G401.6 (cell line): ENCODE data around the gene PTRH1.

Experiments used
- FAIRE-seq: peaks from 2 replicates; lab custom pipeline; 2012; peaks lifted over from hg19 to GRCh38; lab: Jason Lieb, UNC

PTRH1 gene

DNA sequence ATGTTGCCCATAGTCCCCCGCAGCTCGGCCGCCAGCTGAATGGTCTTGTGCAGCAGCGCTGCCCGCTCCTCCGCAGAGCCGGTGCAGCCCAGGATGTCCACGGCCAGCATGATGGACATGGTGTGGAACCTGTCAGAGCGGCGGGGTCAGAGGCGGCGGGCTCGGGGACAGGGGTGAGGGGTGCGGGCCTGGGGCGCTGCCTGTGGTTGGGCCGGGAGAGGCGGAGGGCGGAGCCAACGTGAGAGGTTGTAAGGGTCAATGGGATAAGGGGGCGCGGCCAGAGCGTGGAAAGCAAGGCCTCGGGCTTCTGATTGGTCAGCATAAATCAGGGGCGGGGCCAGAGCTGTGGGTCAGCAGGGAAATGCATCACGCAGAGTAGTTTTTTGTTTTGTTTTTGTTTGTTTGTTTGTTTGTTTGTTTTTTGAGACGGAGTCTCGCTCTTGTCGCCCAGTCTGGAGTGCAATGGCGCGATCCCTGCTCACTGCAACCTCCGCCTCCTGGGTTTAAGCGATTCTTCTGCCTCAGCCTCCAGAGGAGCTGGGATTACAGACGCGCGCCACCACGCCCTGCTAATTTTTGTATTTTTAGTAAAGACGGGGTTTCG is 26.5 kb upstream of the PTRH1 start:
- FAIRE-seq = no peak

DNA sequence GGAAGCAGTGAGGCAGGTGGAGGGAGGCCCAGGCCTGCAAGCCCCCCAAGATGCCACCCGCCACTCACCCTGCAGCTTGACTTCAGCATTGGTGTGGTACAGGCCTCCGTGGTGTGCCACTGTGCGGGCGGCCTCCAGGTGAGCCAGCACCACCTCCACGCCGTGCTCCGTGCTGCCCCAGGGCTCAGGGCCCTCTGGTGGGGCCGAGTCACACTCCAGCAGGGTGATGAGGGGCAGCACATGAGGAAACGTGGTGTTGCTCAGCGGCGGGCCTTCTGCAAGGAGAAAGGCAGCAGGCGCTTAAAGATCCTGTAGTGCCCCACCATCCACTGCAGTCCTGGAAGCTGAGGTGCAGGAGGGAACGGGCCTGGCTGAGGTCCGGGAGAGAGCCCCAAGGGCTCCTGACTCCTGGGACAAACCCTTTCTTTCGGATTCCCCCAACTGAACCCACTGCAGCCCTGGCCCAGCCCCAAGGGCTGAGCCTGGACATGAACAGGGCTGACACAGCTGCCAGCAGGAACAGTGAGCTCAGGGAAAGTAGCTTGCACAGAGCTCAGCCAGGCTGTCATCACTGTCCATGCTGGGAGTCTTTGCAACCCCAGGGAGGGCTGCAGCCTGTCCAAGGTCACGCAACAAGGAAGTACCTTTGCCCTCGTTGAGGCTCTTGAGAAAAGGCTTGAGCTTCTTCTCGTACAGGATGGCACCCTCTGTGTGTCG is 24.3 kb upstream of the PTRH1 start:
- FAIRE-seq = no peak

DNA sequence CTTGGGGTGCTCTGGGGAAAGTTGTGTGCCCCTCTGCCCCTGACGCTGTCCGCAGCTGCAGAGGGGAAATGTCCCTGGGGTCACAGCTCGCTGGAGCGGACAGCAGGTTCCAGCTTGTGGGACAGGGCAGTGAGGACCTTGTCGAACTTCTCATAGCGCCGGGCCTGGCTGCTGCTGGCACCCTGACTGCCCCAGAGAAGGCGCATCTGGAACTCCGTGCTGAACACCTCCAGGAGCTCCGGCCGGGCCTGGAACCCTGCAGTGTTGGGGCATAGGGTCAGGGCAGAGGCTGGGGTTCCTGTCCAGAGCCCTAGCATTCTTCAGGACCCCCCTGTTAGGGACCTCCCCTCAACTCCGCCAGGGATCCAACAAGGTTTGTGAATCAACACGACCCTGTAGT is 23.2 kb upstream of the PTRH1 start:
- no peak for FAIRE-seq

DNA sequence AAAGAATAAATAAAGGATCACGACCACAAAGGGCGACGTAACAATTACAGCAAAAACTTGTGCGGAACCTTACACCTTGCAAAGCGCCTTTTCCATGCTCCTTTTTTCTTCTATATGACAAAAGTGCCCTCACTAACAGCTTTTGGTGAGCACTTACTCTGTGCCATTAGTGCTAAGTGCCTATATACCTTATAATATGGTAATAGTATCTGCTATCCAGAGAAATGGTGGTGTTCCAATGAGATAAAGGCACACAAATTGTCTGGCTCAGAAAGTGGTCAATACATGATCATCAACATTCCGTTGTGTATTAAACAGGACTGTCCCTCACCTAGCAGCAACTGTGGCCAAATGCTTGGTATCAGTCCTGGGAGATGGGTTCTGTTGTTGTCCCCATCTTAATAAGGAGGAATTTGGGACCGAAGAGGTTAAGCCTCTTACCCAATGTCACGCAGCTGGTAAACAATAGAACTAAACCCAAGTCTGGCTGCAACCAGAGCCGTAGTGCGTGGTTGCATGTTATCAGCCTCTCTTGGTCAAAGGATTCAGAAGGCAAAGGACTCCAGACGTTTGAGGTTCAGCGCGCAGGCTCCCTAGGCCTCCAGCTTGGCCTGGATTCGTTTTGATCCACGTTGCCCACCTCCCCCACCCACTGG is 20.2 kb upstream of the PTRH1 start:
- FAIRE-seq = no peak

DNA sequence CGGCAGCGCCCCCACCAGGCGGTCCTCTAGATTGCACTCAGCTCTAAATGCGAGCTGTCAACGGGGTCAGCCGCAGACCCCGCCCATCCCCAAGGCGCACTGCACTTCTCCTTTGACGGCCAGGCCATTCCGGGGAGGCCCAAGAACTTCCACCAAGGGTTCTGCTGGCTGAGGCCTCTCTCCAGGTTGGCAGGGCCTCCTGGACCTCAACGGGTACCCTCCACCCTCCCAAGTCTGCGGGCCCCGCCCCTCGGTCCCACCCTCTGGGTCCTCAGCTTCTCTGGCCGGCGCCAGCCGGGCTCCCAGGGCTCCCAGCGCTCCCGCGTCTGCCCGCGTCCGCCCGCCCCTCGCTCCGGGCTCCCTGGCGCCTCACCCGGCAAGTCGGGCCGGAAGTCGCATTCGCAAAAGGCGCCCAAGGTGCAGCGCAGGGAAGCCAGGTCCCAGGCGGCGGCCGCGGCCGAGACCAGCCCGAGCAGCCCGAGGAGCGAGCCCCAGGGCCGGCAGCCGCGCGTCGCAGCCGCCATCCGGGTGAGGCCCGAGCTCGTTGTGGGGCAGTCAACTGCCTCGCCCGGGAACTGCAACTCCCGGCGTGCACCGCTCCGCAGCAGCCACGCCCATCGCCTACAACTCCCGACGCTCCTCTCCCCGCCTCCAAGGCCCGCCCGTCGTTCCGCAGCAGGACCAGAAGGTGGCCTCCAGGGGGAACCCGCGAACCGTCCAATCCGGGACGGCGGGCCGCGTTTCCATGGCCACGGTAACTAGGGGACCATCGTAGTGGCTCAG is 19.5 kb upstream of the PTRH1 start, which contains the start of gene TOR2A:
Gene TOR2A (minus strand): TSS at position 548 of the 783 bp plus-strand sequence. CDS start 24 bp downstream, at position 524.
- peak; percentile 90 for FAIRE-seq

DNA sequence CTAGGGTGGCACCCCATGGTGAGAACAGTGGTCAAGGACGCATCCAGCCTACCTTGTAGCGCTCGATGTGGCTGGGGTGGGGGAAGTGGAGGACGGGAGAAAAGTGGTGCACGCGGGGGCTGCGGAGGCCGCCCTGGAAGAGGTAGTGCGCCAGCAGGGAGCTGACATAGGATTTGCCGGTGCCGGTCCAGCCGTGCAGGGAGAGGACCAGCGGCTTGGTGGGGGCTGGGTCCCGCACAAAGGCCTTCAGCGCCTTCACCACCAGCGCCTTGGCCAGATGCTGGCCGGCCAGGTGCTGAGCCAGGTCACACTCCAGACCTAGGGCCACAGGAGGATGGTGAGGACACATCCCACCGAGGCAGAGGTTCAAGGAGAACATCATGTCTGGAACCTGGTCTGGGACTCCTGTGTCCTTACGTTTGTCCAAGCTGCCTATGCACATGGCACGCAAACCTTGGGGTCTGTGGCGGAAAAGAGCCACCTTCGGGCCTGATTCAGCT is 18.8 kb upstream of the PTRH1 start:
- no peak for FAIRE-seq

DNA sequence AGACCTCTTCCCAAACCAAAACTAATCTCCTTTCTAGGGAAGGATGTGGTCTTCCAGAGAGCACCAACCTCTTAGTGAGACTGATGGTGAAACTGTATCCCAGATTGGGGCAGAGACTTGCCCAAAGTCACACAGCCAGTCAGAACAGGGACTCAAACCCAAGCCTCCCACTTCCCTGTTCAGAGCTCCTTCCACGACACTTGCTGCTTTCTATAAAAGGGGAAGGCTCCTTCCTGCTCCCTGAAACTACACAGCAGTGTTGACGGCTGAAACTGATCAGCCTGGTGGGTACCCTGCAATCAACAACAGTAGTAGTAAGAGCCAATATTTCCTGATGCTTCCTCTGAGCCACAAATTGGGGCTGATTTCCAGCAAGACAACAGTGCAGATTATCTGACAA is 18.2 kb upstream of the PTRH1 start:
- FAIRE-seq = no peak

DNA sequence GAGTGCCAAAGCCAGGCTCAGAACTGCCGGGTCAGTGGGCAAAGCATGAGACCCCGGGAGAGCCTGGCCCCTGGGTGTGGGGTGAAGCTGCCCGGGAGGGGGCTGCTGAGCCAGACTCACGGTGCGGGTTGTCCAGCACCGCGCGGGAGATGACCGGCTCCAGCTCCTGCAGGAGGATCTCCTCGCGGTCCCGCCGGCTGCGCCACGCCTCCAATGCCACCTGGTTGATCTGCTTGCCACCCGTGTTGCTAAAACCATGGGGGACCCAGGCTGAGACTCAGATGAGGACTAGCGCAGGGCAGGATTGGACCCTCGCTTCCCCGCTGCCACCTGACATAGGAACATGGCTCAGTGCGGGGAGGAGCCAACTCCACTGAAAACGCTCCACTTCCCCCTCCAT is 17.0 kb upstream of the PTRH1 start:
- no peak for FAIRE-seq

DNA sequence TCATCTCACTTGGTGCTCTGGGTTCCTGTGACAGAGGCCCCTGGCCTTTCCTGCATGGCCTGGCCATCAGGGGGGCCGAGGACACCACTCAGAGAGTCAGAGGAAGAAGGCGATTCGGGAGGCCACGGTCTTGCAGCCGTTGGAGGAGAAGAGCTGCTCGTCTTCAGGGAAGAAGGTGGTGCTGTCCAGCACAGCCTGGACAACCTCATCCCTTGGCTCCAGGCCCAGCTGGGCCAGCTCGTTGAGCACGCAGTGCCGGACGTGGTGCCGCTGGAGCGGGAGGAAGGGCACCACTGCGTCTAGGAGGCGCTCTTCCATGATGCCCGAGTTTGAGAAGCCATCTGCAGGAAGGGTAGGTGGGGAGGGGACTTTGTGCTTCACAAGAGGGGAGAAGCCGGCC is 16.5 kb upstream of the PTRH1 start:
- FAIRE-seq = no peak

DNA sequence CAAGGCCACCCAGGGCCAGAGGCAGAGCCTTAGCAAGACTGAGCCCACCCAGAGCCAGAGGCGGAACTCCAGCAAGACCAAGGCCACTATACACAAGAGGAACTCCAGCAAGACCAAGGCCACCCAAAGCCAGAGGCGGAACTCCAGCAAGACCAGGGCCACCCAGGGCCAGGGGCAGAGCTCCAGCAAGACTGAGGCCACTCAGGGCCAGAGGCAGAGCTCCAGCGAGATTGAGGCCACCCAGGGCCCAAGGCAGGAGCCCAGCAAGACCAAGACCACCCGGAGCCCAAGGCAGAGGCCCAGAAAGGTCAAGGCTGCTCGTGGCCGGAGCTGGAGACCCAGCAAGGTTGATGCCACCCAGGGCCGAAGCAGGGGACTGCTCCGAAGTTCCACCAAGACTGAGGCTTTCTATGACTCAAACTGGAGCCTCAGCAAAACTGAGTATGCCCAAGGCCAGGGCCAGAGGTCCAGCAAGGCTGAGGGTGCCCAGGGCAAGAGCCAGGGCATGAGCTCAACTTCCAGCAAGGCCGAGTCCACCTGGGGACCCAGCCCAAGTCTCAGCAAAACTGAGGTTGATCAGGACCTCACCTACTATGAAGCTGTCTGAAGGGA is 15.4 kb upstream of the PTRH1 start:
- no peak for FAIRE-seq

DNA sequence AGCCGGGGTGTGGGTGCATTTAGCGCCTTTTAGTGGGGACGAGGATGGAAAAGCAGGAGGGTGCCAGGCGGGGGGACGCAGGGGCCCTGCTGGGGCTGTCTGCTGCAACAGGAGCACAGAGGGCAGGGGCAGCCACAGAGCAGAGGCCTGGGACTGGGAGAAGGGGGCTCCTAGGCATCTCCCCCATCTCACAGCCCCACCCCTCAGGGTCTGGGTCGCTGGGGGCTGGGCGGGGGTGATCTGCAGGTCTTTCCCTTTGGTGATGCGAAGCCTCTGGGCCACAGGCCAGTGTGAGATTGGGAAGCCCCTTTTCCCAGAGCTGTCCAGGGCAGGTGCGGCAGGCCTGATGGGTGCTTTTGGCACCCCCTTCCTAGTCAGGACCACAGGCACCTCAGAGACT is 14.8 kb upstream of the PTRH1 start:
- FAIRE-seq = no peak

DNA sequence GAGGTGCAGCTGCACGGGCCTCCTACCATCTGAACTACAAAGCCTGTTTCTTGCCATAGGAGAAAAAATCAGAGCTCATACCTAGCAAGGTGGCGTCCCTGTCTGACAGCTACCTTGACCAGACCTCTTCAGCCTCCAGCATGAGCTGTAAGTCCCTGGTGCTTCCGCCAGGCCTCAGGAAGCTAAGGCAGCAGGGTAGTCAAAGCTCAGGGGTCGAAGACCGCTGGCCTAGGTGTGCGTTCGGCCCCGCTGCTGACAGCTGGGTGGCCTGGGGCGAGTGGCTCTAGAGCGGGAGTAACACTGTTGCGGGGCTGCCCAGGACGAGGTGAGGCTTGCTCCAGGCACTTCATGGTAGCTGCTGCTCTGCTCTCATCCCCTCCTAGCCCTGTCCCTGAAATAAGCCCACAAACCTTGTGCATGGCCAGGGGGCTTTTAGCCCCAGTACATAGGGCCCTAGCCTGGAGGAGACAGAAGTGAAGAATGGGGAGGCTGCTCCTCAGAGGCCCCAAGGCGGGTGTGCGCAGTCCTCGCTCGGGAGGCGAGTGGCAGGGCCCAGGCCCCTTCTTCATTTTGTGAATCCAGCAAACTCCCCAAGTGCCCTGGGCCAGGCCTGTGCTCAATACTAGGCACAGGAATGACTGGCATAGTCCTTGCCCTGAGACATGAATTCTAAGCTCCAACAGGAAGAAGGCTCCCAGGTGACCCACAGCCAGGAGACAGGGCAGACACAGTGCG is 14.2 kb upstream of the PTRH1 start:
- FAIRE-seq = no peak

DNA sequence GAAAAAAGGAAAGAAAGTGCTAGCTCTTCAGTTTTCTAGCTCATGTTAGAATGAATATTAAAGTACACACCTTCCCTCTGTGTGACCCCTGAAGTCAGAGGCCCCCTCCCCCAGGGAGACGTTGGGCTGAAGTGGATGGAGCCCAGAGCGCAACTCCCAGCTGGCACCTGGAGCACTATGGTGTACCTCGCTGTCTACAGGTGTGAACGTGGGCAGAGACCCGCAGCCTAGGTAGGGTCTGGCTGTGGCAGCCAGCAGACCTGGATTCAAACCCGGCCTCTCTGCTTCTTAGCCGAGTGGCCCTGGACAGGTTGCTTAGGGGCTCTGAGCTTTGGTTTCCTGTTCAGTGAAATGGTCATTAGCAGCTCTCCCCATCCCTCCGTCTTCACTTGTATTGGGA is 13.3 kb upstream of the PTRH1 start:
- FAIRE-seq = no peak

DNA sequence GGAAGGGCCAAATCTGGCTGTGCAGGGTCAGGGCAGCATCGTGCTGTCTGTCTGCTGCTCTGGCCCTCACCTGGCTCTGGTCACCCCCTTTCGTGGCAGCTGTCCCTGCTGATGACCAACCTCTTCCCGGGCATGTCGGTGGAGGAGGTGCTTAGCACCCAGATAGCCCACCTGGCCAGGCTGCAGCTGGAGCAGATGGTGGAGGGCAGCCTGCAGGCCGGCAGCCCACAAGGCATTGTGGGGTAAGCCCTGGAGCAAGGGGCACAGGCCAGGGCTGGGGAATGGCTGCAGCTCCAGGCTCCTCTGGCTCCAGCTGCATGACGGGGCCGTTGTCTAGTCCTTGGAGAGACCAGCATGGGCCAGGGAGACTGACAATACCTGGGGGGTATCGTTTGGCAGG is 11.4 kb upstream of the PTRH1 start:
- FAIRE-seq = no peak

DNA sequence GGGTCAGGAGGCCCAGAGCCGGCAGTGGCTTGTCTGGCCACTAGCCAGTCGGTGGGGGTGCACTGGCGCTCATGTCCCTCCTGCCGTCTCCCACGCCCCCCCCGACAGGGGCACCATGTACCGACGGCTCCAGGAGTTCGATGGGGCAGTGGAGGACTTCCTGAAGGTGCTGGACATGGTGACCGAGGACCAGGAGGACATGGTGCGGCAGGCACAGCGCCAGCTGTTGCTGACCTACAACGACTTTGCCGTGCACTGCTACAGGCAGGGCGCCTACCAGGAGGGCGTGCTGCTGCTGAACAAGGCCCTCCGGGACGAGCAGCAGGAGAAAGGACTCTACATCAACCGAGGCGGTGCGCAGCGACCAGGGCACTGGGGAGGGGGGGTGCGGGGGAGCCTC is 8.5 kb upstream of the PTRH1 start:
- FAIRE-seq = no peak

DNA sequence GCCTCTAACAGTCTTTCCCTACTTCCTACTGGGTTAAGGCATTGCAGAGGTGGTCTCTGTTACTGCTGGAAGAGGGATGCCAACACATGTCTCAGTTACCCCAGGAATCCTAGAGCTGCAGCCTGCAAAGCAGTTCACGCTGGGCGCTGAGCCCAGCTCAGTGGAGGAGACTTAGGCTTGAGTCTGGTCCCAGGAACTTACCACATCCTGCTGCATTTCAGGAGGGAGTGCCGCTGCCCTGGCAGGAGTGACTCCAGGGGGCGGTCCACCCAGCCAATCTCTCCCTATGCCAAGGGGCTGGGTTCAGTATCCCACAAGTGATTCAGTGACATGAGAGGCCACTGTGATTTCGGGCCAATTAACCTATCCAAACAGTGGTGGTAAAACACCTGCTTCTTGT is 8.0 kb upstream of the PTRH1 start:
- no peak for FAIRE-seq

DNA sequence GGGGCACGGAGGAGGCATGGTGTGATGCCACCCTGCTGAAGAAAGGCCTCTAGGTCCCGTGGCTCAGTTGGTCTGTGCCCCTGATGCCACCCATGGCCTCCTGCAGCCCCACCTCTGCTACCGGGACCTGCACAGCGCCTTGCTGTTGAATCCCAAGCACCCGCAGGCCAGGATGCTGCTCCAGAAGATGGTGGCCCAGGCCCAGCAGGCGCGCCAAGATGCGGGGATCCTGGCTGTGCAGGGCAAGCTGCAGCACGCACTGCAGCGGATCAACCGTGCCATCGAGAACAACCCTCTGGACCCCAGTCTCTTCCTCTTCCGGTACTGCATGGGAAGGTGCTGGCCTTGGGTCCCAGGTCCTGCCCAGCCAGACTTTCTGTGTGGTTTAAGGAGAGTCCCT is 7.5 kb upstream of the PTRH1 start:
- FAIRE-seq = no peak

DNA sequence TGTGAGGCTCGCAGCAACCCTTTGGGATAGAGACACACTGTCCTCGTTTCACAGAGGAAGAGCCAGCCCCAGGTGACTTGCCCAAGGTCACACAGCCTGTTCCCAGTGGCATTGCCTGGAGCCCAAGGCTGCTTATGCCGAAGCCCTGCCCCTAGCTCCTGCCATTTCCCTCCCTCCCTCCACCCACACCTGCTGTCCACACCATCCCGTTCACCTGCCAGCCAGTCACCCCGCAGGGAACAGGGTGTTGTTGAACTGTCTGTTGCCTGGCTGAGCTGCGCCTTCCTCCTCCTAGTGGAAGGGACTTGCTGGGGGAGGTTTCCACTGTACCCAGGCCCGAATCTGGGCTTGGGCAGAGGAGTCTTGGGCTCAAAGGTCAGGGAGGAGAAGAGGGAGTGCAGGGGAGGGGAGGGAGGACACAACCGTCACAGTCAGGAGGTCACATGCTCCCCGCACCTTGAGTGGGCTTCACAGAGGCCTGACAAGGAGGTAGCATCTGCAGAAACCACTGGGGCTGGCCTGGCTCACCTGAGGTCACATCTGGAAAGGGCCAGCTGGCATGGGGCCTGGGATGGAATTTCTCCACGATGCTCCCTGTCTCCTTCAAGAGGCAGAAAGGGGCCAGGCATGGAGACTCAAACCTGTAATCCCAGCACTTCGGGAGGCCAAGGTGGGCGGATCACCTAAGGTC is 6.7 kb upstream of the PTRH1 start:
- FAIRE-seq = no peak

DNA sequence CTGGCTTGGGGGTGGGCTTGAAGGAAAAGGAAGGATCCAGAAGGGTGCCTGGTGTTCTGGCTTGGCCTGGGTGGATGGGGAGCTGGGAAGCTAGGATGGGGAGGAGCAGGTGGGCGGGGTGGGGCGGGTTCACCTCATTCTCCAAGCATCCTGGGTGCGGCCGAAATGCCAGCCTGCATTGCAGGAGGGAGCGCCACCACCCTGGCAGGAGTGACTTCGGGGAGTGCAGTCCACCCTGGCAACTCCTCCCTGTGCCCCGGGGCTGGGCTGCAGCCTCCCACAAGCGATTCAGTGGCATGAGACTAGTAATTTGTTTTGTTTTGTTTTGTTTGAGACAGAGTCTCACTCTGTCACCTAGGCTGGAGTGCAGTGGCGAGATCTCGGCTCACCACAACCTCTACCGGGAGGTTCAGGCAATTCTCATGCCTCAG is 5.9 kb upstream of the PTRH1 start:
- no peak for FAIRE-seq

DNA sequence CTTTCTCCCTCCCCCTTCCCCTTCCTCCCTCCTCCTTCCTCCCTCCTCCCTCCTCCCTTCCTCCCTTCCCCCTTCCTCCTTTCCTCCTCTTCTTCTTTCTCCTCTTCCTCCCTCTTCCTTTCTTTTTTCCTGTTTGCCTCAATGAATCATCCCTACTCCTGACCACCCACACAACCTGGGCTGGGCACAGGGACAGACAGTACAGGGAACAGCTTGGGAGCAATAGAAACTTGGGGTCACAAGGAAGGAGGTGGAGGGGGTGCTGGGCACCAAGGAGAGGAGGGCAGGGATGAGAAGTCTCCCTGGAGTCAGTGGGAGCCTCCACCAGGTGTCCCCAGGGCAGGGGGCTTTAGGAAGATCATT is 5.4 kb upstream of the PTRH1 start:
- FAIRE-seq = no peak
